Right ventricle myocardium superior (tissue), 1 donor: ENCODE measurements around the gene DLGAP3. TPM values are rescaled to one million over a fixed set of nuclear protein-coding genes. Genes with fewer than 3 reads are reported as not detected.

ENCODE experiments used
- ATAC-seq: fragments of 200-7000 bp; cut with Tn5 transposase; one replicate; pipeline ENCODE4 v1.9.1; 2020; ENCODE audit warnings: mild to moderate bottlenecking; ENCODE audit not compliant: poor library complexity
- DNase-seq: peaks from one replicate; pipeline ENCODE4 v3.0.0-alpha.2; 2020
- intact Hi-C: fragments of 100-400 bp; cut with DNase I; formaldehyde crosslinking; loops from one replicate; pipeline ENCODE4 v1.11.2; 2022
- total RNA-seq: library from RNA; stranded (reverse); fragmentation: NEBNext Ultra II Directional; extraction: Animal tissue kit (Norgen Biotek cat#: 25700); gene quantifications from one replicate; pipeline ENCODE4 v1.2.1, GENCODE V29; 2021
- donor health status: DM: no; HTN: yes; CAD: no; lungs with severe emphysema.

Gene DLGAP3
- total RNA-seq, 1 donor from 2014 or later: 0.08 TPM

GRCh38 chr1:34816778-34817177 lies 112.7 kb downstream of the DLGAP3 start:
- intact Hi-C loops: no loop called here
- ATAC-seq (no peak), DNase-seq (no peak)

DNA sequence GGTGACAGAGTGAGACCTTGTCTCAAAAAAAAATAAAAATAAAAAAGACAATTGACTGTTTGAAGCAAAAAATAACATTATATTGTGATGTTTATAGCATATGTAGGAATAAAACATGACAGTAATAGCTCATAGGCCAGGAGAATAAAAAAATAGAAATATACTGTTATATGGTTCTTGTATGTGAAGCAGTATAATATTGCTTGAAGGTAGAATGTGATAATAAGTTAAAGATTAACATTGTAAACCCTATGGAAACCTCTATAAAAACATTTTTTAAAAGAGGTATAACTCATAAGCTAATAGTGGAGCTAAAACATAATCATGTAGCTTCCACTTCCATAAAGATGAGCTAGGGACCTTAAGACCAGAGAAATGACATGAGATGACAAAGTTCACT lies 113.1 kb downstream of the DLGAP3 start:
- no peak for ATAC-seq
- DNase-seq: no peak
- intact Hi-C loops: no loop called here

Other genes starting within 250 kb of the DLGAP3 start
- gene GJB5, start 174.6 kb downstream of the DLGAP3 start, total RNA-seq: not detected
- gene GJB4, start 169.9 kb downstream of the DLGAP3 start, total RNA-seq: not detected
- gene GJB3, start 148.4 kb downstream of the DLGAP3 start, total RNA-seq: not detected
- 20.9 TPM for gene GJA4, start 136.7 kb downstream of the DLGAP3 start, total RNA-seq
- 35.9 TPM for gene SMIM12, start 69.9 kb downstream of the DLGAP3 start, total RNA-seq
- gene TMEM35B, start 55.7 kb upstream of the DLGAP3 start, total RNA-seq: 9.0 TPM
- 12.3 TPM for gene ZMYM6, start 102.3 kb upstream of the DLGAP3 start, total RNA-seq
- 5.4 TPM for gene ZMYM1, start 149.7 kb upstream of the DLGAP3 start, total RNA-seq